Measurements from ENCODE around the gene HOXA10. TPM values are rescaled to one million over a fixed set of nuclear protein-coding genes. Genes with fewer than 3 reads are reported as not detected.

HOXA10 gene
- total RNA-seq, 4 donors from 2014 or later, result 15.7 to 28.4 (median 19.8) TPM

- Histone ChIP-seq H3K4me3 (peak overlapping the region; percentile 20 to 63 (median 46)), H3K27ac (peak overlapping the region in 1 of 4 donors; percentile 2), H3K9me3 (no peaks in the 10 kb centered on the region), H3K36me3 (no peaks in the 10 kb centered on the region), H3K4me1 (peaks cover 5 to 46% (median 22%) of the 10 kb centered on the region in 4 donors), H3K27me3 (peaks cover 8 to 66% of the 10 kb centered on the region in 2 donors)
- peak in 2 of 3 donors; percentile 64 to 68 for DNase-seq
- TF ChIP-seq POLR2A (IDR thresholded peaks at IDR 0.05), result no peak
- TF ChIP-seq CTCF (IDR thresholded peaks at IDR 0.05), result no peak
Observed at GRCh38 chr7:27184337-27185012, 10.4 kb upstream of the HOXA10 start.

GRCh38 chr7:27183682-27184336, 9.7 kb upstream of the HOXA10 start:
- Histone ChIP-seq H3K9me3 (no peaks in the 10 kb centered on the region), H3K27ac (no peak overlapping the region), H3K36me3 (no peaks in the 10 kb centered on the region), H3K4me1 (peaks cover 5 to 40% (median 20%) of the 10 kb centered on the region in 4 donors), H3K4me3 (peak overlapping the region; percentile 20 to 63 (median 46)), H3K27me3 (peaks cover 4 to 61% of the 10 kb centered on the region in 2 donors)
- TF ChIP-seq POLR2A (IDR thresholded peaks at IDR 0.05) (no peak), CTCF (IDR thresholded peaks at IDR 0.05) (no peak)
- peak in 2 of 3 donors; percentile 44 to 57 for DNase-seq

GRCh38 chr7:27182861-27183681, 9.0 kb upstream of the HOXA10 start:
- peak in 2 of 3 donors; percentile 45 to 50 for DNase-seq
- Histone ChIP-seq H3K9me3 (no peaks in the 10 kb centered on the region), H3K27ac (no peak overlapping the region), H3K27me3 (peaks cover 4 to 56% of the 10 kb centered on the region in 2 donors), H3K36me3 (no peaks in the 10 kb centered on the region), H3K4me1 (peaks cover 5 to 32% (median 14%) of the 10 kb centered on the region in 4 donors), H3K4me3 (peak overlapping the region in 1 of 4 donors; percentile 4)
- no peak for TF ChIP-seq POLR2A (IDR thresholded peaks at IDR 0.05)
- TF ChIP-seq CTCF (IDR thresholded peaks at IDR 0.05), result no peak

- Histone ChIP-seq H3K27me3 (peaks cover 4 to 48% of the 10 kb centered on the region in 2 donors), H3K27ac (no peak overlapping the region), H3K4me3 (no peak overlapping the region), H3K4me1 (peaks cover 5 to 29% (median 10%) of the 10 kb centered on the region in 4 donors), H3K9me3 (no peaks in the 10 kb centered on the region), H3K36me3 (no peaks in the 10 kb centered on the region)
- TF ChIP-seq CTCF (IDR thresholded peaks at IDR 0.05), result no peak
- no peak for TF ChIP-seq POLR2A (IDR thresholded peaks at IDR 0.05)
- peak in 1 of 3 donors; percentile 23 for DNase-seq
Observed at GRCh38 chr7:27182285-27182841, 8.2 kb upstream of the HOXA10 start.

- H3K27me3 ChIP-seq, result peaks cover 4 to 46% of the 10 kb centered on the region in 2 donors
- H3K36me3 ChIP-seq, result no peaks in the 10 kb centered on the region
- H3K4me1 ChIP-seq, result peaks cover 5 to 29% (median 10%) of the 10 kb centered on the region in 4 donors
- DNase-seq, result peak in 1 of 3 donors; percentile 25
- H3K27ac ChIP-seq, result no peak overlapping the region
- TF ChIP-seq CTCF (IDR thresholded peaks at IDR 0.05), result no peak
- no peak for TF ChIP-seq POLR2A (IDR thresholded peaks at IDR 0.05)
- H3K9me3 ChIP-seq, result no peaks in the 10 kb centered on the region
- no peak overlapping the region for H3K4me3 ChIP-seq
Observed at GRCh38 chr7:27181795-27182275, 7.7 kb upstream of the HOXA10 start.
